GM21390 (cell line): ENCODE results near the gene SMCHD1.
"Not testable (repeated sequence)": the region's sequence is repeated elsewhere in the genome, so short reads cannot be mapped to it uniquely, and the experiment has no call there.

Experiments
- ATAC-seq: cut with Tn5 transposase; IDR thresholded peaks from one replicate; pipeline ENCODE4 v1.9.1; 2021; ENCODE audit not compliant: unreplicated experiment

Gene SMCHD1

DNA sequence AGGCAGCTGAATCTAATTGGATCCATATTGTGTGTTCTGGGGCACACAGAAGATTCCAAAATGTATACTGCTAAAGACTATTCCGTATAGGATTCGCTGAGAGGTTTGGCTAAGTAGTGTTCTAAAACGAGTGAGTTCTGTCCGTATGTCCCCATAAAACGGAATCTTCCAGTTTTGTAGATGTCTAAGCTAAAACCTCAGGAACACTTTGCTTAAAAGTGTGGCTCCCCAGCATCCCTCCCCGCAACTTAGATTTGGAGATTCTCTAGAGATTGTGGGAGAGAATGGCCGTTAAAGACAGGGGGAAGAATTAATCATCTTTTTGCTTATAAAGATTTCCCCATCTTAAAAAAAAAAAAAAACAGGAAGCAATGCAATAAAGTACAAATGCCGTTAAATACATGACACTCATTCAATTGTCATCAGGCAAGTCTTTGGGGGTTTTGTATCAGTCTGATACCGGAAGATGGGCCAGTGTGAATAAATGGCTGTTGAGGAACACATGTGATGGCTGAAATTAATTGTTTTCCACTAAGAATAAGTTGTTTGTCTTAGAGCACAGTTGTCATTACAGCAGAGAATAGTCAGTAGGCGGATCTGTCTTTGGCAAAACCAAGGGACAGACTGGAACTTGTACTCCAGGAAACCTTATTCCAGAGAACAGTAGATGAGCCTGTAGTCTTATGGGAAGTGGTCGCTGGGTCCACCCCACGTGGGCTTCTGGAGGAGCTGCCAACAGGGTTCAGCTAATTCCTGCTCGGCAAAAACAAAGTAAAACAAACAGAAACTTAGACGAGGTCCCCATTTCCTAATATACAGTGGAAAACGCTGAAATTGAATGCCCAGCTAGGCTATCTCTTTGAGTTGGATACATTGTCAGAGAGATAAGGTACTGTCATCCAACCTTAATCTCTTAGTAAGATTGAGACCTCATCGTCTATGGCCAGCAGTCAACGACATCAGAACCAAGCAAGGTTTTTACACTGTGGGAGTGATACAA, 193.0 kb downstream of the SMCHD1 start:
- ATAC-seq: no peak

DNA sequence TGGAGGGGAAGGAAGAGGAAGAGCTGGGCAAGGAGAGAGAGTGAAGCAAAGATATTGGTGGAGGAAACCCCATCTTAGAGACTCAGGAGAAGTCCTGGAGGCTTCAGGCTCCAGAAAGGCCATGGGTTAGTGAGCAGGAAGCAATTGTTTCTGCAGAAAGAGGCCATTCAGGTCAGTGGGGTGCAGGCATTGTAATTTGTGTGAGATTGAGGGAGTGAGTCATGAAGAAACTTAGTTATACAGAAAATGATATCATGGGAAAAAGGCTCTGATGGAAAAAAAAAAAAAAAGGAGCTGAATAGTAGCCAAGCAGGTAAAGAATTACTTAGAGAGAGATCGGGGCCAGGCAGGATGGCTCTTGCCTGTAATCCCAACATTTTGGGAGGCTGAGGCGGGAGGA, 195.3 kb downstream of the SMCHD1 start:
- ATAC-seq: no peak

- ATAC-seq: no peak
Observed at GRCh38 chr18:2851771-2852170, 196.2 kb downstream of the SMCHD1 start.

- not testable (repeated sequence) for ATAC-seq
Observed at GRCh38 chr18:2852460-2852859, 196.9 kb downstream of the SMCHD1 start.

- no peak for ATAC-seq
Observed at GRCh38 chr18:2853173-2853925, 197.8 kb downstream of the SMCHD1 start.

GRCh38 chr18:2853926-2854664, 198.6 kb downstream of the SMCHD1 start:
- no peak for ATAC-seq
